Stimulated activated CD8-positive, alpha-beta memory T cell treated with anti-CD3 and anti-CD28 coated beads, Interleukin-4, amount 100 ng/mL, for 24 hours (primary cell): ENCODE measurements around the gene AMOTL2.

Experiments used
- DNase-seq: peaks from one replicate; pipeline ENCODE4 v3.0.0-alpha.2; 2020; ENCODE audit warnings: low read depth

Gene AMOTL2

DNA sequence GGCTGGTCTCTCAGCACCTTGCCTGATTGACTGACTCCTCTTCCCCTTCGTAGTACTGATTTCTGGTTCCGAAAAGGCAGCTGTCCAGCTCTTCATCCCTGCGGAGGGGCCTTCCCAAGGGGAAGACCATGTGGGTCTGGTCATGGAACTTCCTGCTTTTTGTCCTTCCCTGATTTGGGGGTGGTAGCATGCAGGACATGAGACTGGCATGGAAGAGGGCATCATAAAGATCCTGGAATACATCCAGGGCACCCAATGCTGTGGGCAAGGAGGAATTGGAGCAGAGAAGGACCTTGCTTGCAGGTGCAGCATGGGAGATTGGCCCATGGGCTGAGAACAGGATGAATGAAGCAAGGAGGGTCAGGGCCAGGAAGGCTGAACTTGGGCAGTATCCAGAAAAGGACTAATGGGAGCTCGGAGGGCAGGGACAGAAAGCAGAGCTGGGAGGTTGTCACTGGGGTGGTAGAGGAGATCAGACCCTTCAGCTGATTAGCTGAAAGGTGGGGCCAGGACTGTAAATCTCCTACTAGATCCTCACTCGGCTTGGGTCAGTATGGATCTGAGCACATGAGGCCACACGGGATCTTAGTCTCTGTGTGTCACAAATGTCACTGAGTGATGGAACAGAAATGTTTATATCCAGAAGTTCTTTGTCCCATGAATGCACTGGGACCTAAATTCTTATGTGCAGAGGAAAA, 59.5 kb downstream of the AMOTL2 start:
- DNase-seq = no peak

DNA sequence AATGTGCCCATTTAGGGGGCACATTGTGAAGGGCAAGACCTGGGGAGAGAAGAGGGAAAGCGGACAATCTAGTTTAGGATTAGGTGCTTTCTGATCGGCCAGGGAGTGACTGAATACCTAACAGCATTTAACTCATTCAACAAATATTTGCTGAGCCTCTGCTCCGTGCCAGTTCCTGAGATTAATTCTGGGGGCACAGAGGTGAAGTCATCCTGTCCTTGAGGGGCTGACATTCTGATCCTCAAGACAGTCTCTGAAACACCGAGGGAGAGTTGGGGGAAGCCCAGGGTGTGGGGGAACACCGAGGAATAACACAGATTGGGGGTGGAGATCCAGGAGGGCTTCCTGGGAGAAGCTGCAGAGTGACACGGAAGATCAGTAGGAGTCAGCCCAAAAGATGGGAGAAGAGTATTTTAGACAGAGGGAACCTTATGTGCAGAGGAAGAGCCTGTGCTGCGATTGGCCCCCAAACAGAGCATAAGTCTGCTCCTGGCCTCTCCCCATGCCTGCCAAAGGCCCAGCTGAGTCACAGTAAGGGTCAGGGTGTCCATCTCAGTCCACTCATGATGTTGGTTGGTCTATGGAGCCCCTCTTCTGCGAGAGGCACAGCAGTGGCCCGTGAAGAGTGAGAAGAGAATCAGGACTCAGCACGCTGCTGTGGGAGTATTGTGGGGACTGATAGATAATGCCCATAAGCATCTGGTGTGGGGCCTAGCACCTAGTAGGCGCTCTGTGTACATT, 60.2 kb downstream of the AMOTL2 start:
- DNase-seq = no peak

DNA sequence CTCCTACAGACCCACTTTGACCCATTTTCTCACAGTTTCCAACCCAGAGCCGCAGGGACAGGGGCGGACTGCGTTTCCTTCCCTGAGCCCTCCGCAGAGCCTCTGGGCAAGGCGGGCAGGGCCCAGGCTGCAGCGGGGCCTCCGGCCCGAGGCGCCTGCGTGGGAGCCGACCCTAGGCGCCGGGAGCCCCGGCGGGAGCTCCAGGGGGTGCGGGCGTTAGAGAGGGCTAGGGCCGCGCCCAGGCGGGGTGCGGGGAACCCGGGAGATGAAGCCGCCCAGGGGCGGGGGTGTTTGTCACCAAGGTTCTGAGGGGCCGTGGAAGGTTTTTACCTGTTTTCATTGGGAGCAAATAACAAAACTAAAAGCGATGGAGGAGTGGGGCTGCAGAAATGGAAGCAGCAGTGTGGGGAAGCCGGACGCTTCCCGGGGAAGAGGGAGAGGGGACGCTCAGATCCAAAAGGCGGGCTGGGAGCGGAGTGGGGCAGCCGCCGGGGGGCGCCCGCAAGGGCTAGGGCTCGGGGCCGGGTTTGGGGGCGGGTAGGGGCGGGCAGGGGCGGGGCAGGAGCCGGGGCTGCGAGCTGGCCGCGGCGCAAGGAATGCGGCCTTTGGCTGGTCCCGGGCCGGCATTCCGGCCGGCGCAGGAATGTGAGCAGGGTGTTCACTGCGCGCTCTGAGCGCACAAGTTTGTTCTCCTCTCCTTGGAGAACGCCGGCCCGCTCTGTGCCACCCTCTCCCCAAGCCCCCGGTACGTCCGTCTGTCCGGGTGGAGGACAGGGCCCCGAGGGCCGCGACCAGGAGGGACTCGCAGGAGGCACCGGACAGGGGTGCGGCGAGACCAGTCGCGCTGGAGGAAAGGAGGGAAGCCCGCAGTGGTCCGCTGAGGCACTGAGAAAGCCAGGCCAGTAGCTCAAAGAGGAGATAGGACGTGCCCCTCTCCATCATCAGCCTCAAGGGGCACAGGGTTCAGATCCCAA, 61.1 kb downstream of the AMOTL2 start:
- DNase-seq = no peak

DNA sequence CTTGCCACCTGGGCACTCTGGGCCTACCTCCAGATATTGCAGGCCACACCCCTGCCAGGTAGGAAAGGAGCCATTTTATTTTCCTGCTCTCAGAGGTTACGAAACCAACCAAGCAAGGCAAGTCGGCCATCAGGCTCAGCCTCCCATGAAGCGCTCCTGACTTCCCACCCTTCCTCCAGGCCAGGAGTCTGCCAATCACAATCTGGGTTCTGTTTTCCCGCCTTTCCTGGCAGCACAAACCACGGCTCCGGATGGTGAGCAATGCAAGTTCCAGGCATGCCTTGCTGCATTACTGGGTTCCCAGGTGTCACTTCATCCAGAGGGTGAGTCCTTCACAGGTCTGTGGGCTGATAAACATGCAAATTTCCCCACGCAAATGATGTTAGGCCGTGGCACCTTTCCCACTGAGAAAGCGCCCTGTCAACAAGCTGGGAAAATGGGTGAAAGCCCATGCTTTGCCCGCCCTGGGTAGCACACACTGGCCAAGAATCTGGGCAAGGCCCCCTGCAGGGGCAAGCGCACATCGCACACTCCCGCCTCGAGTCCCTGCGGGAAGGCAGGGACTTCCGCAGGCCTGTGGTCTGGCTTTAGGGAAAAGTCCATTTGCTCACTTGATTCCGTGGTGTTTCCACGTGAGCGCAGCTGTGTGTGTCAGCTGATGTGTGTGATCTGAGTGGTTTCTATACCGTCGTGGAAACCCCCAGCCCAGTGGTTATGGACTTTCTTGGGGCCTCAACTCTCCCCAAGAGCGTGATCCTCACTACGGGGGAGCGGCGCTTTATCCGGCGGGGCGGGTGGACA, 62.0 kb downstream of the AMOTL2 start:
- no peak for DNase-seq

DNA sequence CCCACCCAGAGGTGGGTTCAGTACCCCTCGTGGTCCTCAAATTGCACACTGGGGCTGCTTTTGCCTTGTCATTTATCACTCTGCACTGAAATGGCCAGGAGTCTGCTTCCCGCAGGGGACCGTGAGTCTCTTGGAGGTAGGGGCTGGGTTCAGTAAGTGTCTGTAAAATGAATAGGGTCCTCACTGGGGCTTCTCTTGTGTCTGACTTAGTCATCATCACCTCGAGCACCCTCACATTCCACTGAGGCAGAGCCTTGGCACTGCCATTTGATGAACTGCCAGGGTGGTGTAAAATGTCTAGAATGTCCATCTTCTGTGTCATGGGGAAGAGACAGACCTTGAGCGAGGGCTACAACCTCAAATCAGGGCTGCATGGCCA, 62.6 kb downstream of the AMOTL2 start:
- DNase-seq = no peak

DNA sequence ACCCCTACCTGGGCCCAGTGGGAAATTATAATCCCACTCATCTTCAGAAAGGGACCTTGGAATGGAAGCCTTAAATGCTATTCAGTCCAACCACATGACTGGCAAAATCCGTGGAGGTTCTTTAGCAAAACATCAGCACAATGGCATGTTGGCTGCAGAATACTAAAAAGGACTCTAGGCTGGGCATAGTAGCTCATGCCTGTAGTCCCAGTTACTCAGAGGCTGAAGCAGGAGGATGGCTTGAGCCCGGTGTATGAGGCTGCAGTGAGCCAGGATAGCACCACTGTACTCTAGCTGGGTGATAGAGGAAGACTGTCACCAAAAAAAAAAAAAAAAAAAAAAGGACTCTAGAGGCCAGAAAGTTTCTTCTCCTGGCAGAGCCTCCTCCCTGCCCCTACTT, 63.0 kb downstream of the AMOTL2 start:
- DNase-seq = no peak

DNA sequence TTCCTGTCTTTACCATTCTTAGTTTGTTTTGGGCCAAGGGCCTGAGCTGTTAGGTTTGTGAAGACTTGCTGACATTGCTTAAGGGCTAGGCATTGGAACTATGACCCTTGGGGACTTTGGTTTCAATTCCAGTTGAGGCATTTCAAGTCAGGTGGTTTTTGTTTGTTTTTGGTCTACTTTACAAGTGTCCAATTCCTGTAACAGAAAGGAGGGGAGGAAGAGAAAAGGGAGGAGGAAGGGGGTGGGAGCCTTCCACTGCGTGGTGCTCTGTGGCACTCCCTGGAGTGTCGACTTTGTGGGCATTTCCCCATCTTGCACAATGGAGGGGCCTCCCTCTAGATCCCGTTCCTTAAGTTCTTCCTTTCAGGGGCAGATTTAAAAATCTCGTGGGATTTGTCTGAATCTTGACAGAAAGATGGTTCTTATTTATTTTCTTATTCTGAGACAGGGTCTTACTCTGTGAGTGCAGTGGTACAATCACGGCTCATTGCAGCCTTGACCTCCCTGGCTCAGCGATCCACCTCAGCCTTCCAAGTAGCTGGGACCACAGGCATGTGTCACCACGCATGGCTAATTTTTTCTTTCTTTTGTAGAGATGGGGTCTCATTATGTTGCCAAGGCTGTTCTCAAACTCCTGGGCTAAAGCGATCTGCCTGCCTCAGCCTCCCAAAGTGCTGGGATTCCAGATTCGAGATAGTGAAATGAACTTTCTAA, 64.1 kb downstream of the AMOTL2 start:
- no peak for DNase-seq

DNA sequence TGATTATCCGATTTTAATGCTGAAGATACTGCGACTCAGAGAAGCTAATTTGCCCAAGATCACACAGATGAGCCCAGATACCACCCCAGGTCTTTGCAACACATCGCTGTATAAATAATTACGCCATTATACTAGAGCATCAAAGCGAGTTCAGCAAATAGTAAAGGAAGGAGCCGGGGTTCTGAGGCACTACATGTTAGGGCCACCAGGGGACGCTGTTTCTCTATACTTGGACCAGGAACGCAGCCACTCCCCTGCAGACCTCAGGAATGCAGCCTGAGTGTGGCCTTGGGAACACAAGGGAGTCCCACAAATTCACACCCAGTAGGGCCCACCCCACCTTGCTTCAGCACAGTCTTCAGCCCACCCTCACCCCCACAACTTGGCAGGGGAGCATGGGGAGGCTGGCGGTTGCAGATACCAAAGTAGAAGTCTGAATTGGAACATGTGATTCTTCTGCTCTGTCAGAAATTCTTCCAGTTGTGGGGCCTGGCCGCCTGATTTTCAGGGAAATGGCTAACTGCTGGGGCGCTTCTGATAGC, 65.8 kb downstream of the AMOTL2 start:
- peak; percentile 60 for DNase-seq

DNA sequence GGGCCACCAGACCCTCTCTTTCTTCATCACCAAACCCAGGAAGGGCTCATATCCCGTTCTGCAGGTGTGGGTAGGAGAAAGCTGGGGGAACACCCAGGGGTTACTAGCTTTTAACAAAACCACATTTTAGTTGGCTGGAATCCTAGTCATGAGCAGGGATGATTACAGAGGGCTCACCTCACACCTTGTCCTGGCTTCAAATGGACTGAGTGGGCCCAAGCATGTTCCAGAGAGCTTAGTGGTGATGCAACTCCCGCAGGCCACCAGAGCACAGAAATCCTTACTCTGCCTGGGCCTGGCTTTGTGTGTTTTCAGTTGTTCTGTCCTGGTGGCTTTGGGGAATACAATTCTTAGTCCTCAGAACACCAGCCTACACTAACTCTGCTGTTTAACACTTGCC, 66.8 kb downstream of the AMOTL2 start:
- no peak for DNase-seq

DNA sequence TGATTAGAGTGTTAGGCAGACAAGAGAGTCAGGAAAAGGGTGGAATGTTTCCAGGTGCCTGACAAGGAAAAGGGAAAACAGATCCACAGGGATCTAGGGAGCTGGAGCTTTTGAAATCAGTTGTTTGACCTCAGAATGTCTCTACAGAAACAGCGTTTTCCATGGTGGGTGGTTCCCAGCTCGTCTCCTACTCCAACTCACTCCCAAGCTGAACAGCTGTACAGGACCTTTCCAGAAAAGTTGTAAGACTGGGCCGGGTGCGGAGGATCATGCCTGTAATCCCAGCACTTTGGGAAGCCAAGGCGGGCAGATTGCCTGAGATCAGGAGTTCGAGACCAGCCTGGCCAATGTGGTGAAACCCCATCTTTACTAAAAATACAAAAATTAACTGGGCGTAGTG, 67.9 kb downstream of the AMOTL2 start:
- DNase-seq = no peak
